GM12891 (cell line): Measurements from ENCODE around the gene POU2F3.

ENCODE experiments used
- POLR2A ChIP-seq: IDR thresholded peaks from 2 replicates; pipeline ENCODE4 v1.6.1; 2011; ENCODE audit warnings: low read depth, low read length, control low read depth
- POLR2AphosphoS5 ChIP-seq: IDR thresholded peaks from 2 replicates; pipeline ENCODE4 v1.6.1; 2011; ENCODE audit warnings: low read depth, low read length, control low read depth
- POU2F2 ChIP-seq: IDR thresholded peaks from 2 replicates; pipeline ENCODE4 v1.6.1; 2011; ENCODE audit warnings: low read depth, mild to moderate bottlenecking, control low read depth, low read length, moderate library complexity
- TAF1 ChIP-seq: IDR thresholded peaks from 2 replicates; pipeline ENCODE4 v1.6.1; 2011; ENCODE audit warnings: low read depth, low read length, control low read depth

- TF ChIP-seq POLR2A (no peak), POU2F2 (no peak), POLR2AphosphoS5 (no peak), TAF1 (no peak)
Measured at GRCh38 chr11:120230433-120231071, 9.4 kb upstream of the POU2F3 start.
